Ovary (tissue), 9 donors: ENCODE results near the gene MAP2K2. TPM values are rescaled to one million over a fixed set of nuclear protein-coding genes. Genes with fewer than 3 reads are reported as not detected.

Experiments used
- DNase-seq, 5 donors: peaks; one replicate each; pipeline ENCODE4 v3.0.0-alpha.2; 2019 to 2020
- H3K27ac ChIP-seq, 2 donors: fragments of 200-600 bp; one replicate each; pipeline versions ENCODE4 v1.5.1 to v1.8.0; 2019 to 2022
- H3K27me3 ChIP-seq: fragments of 200-600 bp; one replicate; pipeline ENCODE4 v1.8.0; 2022
- H3K36me3 ChIP-seq: fragments of 200-600 bp; sonication (generic); one replicate; pipeline ENCODE4 v1.5.1; 2019
- H3K4me1 ChIP-seq: one replicate; pipeline ENCODE4 v1.8.1; 2013; ENCODE audit warnings: mild to moderate bottlenecking, moderate library complexity; ENCODE audit not compliant: insufficient read depth
- H3K4me3 ChIP-seq: fragments of 200-600 bp; sonication (generic); one replicate; pipeline ENCODE4 v1.5.1; 2017
- H3K9me3 ChIP-seq, 2 donors: fragments of 200-600 bp in 1 of 2; sonication (generic) in 1 of 2; one replicate each; pipeline versions ENCODE4 v1.5.1 to v1.8.1; 2013 to 2019; ENCODE audit warnings: mild to moderate bottlenecking in 1 of 2, moderate library complexity in 1 of 2
- EP300 ChIP-seq: sonication (generic); formaldehyde crosslinking; IDR thresholded peaks from one replicate; pipeline ENCODE4 v1.6.1; 2017; ENCODE audit warnings: antibody characterized with exemption
- POLR2A ChIP-seq: fragments of 450-650 bp; IDR thresholded peaks from one replicate; pipeline ENCODE4 v1.6.1; 2017; ENCODE audit warnings: antibody characterized with exemption, mild to moderate bottlenecking, moderate library complexity
- WGBS, 3 donors: extraction: QIAGEN DNeasy Blood & Tissue Kit in 1 of 3; methylation state at CpG; one replicate each; pipeline versions ENCODE4 v1.1.5 to v1.1.7; 2013 to 2017; 5-methylcytosine and 5-hydroxymethylcytosine counted together
- intact Hi-C, 4 donors: fragments of 100-400 bp; cut with DNase I; formaldehyde crosslinking; loops; one replicate each; pipeline versions ENCODE4 v1.11.0 to v1.15.1; 2022 to 2023
- polyA plus RNA-seq, 2 donors: library from polyadenylated mRNA; stranded (reverse); fragments of 200-250 nt in 1 of 2; fragments of 350-450 nt in 1 of 2; fragmentation: Illumina TruSeq in 1 of 2; extraction: RNeasy Lipid Tissue Mini Kit (QIAGEN cat#74804) in 1 of 2; gene quantifications; one replicate each; pipeline ENCODE4 v1.2.3, GENCODE V29; 2013 to 2014
- total RNA-seq, 7 donors: library from RNA; depleted of rRNA in 2 of 7; stranded (reverse); fragments of >200 nt in 2 of 7; fragmentation: NEBNext Ultra II Directional in 3 of 7; extraction: Animal tissue kit (Norgen Biotek cat#: 25700) in 3 of 7; gene quantifications; one replicate each; pipeline versions ENCODE4 v1.1.0 to v1.2.4, GENCODE V29; 2016 to 2023
- TF ChIP-seq, protein P1 (sequence below), 3 donors: fragments of 450-650 bp in 2 of 3; fragments of 200-600 bp in 1 of 3; IDR thresholded peaks; one replicate each; pipeline versions ENCODE4 v1.5.1 to v1.8.0; 2016 to 2022; ENCODE audit warnings: antibody characterized with exemption in 3 of 3, mild to moderate bottlenecking in 1 of 3
- donor health status: DM: no; HTN: no; CAD: no; lungs with moderate emphysema.
- donor health status: DM: no; HTN: no; CAD: no.
- donor health status: Bipolar disorder and iron deficiency.
- donor health status: DM: yes; HTN: yes; CAD: no.
- donor health status: DM: no; HTN: no; CAD: no.
- donor health status: DM: yes; HTN: yes; CAD: no.

The MAP2K2 gene
- total and polyA plus RNA-seq, 9 donors: 39.9 to 136 (median 116) TPM

DNA sequence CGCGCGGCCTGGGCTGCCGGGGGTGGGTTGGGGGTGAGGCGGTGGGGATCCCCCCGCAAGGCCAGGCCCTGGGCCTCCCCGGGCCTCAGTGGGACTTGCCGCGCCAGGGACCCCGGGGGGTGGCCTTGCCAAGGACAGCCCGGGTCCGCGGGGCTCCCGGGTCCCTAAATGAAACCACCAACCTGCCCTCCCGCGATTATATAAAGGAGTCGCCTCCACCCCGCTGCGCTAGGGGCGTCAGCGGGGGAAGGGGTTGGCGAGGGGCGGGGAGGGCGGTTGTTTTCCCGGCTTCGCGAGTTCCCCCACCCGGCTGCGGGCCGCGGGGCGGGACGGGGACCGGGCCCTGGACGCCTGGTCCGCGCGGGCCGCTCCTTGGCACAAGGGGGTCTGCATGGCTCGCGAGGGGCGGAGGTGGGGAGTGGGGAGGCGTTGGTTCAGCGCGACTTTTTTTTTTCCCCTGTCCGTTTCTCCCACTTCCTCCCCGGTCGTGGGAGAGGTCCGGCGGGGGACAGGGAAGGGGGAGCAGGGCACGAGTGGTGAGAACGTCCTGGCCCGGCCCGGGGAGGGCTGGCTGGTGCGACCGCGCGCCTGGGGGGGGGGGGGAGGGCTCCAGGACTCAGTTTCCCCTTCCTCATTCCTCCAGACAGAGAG is 56.4 kb downstream of the MAP2K2 start:
- intact Hi-C loops: no loop called here

DNA sequence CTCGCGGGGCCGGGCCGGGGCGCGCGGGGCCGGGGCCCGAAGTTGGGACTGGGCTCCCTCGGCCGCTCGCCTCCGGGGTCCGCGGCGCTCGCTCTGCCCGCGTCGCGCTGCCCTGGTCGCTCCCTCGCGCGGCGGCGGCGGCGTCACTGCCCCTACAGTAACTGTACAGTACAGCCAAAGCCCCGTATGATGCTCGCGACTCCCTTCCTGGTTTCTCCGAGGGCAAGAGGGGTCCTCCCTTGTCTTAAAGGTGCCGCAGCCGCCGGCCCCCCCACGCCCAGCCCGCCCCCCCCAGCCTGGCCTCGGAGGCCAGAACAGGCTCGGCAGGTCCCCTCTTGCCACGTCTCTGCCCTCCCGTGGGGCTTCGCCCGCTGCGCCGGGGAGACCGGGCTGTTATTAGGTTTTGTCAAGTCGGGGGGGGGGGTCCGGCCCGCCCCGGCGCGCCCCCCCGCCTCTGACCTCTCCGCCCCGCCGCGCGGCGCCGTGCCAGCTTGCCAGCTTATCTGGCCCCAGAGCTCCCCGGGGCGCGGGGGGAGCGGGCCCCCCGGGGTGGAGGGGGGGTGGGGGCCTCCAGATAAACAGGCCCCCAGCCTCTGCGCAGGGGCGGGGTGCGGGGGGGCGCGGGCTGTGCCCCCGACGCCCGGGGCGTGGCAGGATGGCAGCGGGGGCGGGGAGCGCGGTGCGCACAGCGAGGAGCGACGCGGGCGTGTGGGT is 57.1 kb downstream of the MAP2K2 start, which contains the start of gene ZBTB7A:
Gene ZBTB7A, minus strand, starts transcription at position 218 of the 714 bp plus-strand sequence. CDS start 11,667 bp downstream, outside the sequence.
- WGBS, 3 donors: 0 to 3% (median 1%) methylated on average over 17 to 84 of the region's 85 CpGs

More for the DNA sequence above, 56.4 kb downstream of the MAP2K2 start:
- Histone ChIP-seq H3K36me3 (no peaks in the 10 kb centered on the region), H3K27me3 (no peaks in the 10 kb centered on the region), H3K27ac (peak overlapping the region; percentile 93 to 96), H3K4me3 (peak overlapping the region; percentile 91), H3K4me1 (peaks cover 14% of the 10 kb centered on the region), H3K9me3 (no peaks in the 10 kb centered on the region)
- TF ChIP-seq POLR2A: no peak
- no peak for TF ChIP-seq EP300
- TF ChIP-seq, protein P1, sequence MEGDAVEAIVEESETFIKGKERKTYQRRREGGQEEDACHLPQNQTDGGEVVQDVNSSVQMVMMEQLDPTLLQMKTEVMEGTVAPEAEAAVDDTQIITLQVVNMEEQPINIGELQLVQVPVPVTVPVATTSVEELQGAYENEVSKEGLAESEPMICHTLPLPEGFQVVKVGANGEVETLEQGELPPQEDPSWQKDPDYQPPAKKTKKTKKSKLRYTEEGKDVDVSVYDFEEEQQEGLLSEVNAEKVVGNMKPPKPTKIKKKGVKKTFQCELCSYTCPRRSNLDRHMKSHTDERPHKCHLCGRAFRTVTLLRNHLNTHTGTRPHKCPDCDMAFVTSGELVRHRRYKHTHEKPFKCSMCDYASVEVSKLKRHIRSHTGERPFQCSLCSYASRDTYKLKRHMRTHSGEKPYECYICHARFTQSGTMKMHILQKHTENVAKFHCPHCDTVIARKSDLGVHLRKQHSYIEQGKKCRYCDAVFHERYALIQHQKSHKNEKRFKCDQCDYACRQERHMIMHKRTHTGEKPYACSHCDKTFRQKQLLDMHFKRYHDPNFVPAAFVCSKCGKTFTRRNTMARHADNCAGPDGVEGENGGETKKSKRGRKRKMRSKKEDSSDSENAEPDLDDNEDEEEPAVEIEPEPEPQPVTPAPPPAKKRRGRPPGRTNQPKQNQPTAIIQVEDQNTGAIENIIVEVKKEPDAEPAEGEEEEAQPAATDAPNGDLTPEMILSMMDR (IDR thresholded peaks at IDR 0.05): no peak
- peak; percentile 54 to 69 (median 67) for DNase-seq
- WGBS, 3 donors: 0 to 1% (median 1%) methylated on average over 40 to 58 of the region's 58 CpGs

DNA sequence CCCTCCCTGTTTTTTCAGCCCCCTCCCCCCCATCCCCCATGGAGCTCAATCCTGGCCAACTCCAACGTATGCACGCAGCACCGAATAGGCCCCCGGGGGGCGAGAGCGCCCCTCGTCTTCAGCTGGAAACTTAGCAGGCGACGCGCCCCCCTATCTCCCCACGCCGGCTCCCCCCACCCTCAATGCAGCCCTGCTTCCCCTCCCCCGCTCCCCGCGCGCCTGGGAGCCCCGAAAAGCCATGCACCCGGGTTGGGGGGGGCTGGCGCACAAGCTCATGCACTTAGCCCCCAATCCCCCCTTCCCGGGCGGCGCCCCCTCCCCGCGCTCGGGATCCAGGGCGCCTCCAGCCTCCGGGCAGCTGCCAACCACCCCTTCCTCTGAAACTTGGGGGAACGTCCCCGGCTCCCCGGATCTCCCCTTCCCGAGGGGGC is 57.7 kb downstream of the MAP2K2 start:
- Histone ChIP-seq H3K9me3 (no peaks in the 10 kb centered on the region), H3K27me3 (no peaks in the 10 kb centered on the region), H3K27ac (peak overlapping the region; percentile 93 to 96), H3K4me1 (peaks cover 27% of the 10 kb centered on the region), H3K36me3 (no peaks in the 10 kb centered on the region), H3K4me3 (peak overlapping the region; percentile 91)
- 0 to 1% (median 0%) methylated on average over 1 to 31 of the region's 31 CpGs for WGBS, 3 donors
- intact Hi-C loops: no loop called here
- no peak for TF ChIP-seq EP300
- TF ChIP-seq, protein P1 (IDR thresholded peaks at IDR 0.05): no peak
- TF ChIP-seq POLR2A: no peak
- peak; percentile 75 to 86 (median 85) for DNase-seq

More for the DNA sequence above, 57.1 kb downstream of the MAP2K2 start, which contains the start of gene ZBTB7A:
- H3K9me3 ChIP-seq: no peaks in the 10 kb centered on the region
- peak; percentile 77 to 85 (median 83) for DNase-seq
- peak within 1 kb of the TSS; percentile 91 for H3K4me3 ChIP-seq
- TF ChIP-seq EP300 (no peak), POLR2A (no peak)
- TF ChIP-seq, protein P1 (IDR thresholded peaks at IDR 0.05): no peak
- H3K36me3 ChIP-seq: no peaks in the 10 kb centered on the region
- H3K27me3 ChIP-seq: no peaks in the 10 kb centered on the region
- H3K27ac ChIP-seq: peak within 1 kb of the TSS; percentile 93 to 96
- H3K4me1 ChIP-seq: peaks cover 21% of the 10 kb centered on the region
- intact Hi-C loops: no loop called here

DNA sequence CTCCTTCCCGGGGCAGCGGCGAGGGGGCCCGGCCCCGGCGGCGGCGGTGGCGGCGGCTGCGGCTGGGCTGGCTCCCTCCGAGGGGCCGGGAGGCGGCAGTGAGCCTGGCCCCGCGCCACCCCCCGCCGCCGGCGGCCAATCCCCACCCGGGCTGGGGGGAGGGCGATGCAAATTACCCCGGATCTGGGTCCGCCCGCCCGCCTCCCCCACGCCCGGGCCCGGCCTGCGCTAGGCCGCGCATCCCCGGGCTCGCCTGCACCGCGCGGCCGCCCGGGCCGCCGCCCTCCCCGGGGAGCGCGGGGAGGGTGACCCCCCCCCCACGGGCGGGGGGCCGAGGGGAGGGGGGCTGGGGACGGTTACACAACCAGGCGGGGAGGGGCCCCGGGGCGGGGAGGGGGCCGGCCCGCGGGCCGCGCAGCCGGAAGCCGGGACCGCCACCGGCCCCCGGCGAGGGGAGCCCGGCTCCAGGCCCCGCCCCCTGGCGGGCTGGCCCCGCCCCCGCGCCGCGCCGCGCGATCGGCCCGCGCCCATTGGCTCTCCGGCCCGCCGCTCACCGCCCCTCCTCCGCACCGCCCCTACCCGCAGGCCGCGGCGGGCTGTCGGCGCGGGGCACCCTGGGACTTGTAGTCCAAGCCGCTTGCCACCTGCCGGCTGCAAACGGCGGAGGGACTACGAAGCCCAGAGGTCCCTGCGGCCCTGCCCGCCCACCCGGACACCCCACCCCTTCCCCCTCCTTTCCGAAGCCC is 58.3 kb downstream of the MAP2K2 start:
- DNase-seq: peak; percentile 97 to 98 (median 97)
- H3K27ac ChIP-seq: peak overlapping the region; percentile 93 to 96
- H3K36me3 ChIP-seq: no peaks in the 10 kb centered on the region
- peaks cover 32% of the 10 kb centered on the region for H3K4me1 ChIP-seq
- TF ChIP-seq, protein P1 (IDR thresholded peaks at IDR 0.05): peak in 1 of 3 donors; percentile 13
- no peak for TF ChIP-seq EP300
- H3K4me3 ChIP-seq: peak overlapping the region; percentile 91
- no peaks in the 10 kb centered on the region for H3K9me3 ChIP-seq
- 0 to 1% (median 0%) methylated on average over 20 to 87 of the region's 98 CpGs for WGBS, 3 donors
- H3K27me3 ChIP-seq: no peaks in the 10 kb centered on the region
- intact Hi-C loops: no loop called here
